Neural cell (in vitro differentiated cells): ENCODE data around the gene CARD6. TPM values are rescaled to one million over a fixed set of nuclear protein-coding genes. Genes with fewer than 3 reads are reported as not detected.
"Not testable (repeated sequence)": the region's sequence is repeated elsewhere in the genome, so short reads cannot be mapped to it uniquely, and the experiment has no call there.

Experiments used
- H2AFZ ChIP-seq: fragments of 200-600, 300-800 bp; sonication (generic), shearing (Covaris generic); 2 replicates; pipeline ENCODE4 v1.6.0; 2014; ENCODE audit warnings: low read depth, mild to moderate bottlenecking, antibody characterized with exemption, low read length, moderate library complexity
- H3F3A ChIP-seq: fragments of 200-600 bp; shearing (Covaris generic); 2 replicates; pipeline ENCODE4 v1.6.1; 2016; ENCODE audit warnings: mild to moderate bottlenecking, moderate library complexity, mixed read lengths, antibody characterized with exemption, low read length; ENCODE audit not compliant: insufficient read depth, poor library complexity, severe bottlenecking
- H3K27ac ChIP-seq: fragments of 200-600, 300-800 bp; sonication (generic), shearing (Covaris generic); 2 replicates; pipeline ENCODE4 v1.5.1; 2014; ENCODE audit warnings: mild to moderate bottlenecking, low read length, moderate library complexity
- H3K27me3 ChIP-seq: fragments of 300-800, 200-600 bp; sonication (generic), shearing (Covaris generic); 2 replicates; pipeline ENCODE4 v1.6.0; 2014; ENCODE audit warnings: mild to moderate bottlenecking, low read depth, low read length, moderate library complexity; ENCODE audit not compliant: insufficient read depth
- H3K36me3 ChIP-seq: fragments of 300-800, 200-600 bp; sonication (generic), shearing (Covaris generic); 2 replicates; pipeline ENCODE4 v1.5.1; 2014; ENCODE audit warnings: mild to moderate bottlenecking, antibody characterized with exemption, low read length, moderate library complexity; ENCODE audit not compliant: insufficient read depth
- H3K4me2 ChIP-seq: fragments of 300-800, 200-600 bp; sonication (generic), shearing (Covaris generic); 2 replicates; pipeline ENCODE4 v1.6.0; 2014; ENCODE audit warnings: mild to moderate bottlenecking, low read length
- H3K4me3 ChIP-seq: fragments of 300-800, 200-600 bp; sonication (generic), shearing (Covaris generic); 2 replicates; pipeline ENCODE4 v1.5.1; 2014; ENCODE audit warnings: mild to moderate bottlenecking, low read length, moderate library complexity
- H3K79me2 ChIP-seq: fragments of 200-600 bp; shearing (Covaris generic); replicated peaks from 2 replicates; pipeline ENCODE4 v1.6.0; 2014; ENCODE audit warnings: mild to moderate bottlenecking, low read length, moderate library complexity; ENCODE audit not compliant: insufficient read depth
- H3K9ac ChIP-seq: fragments of 300-800, 200-600 bp; sonication (generic), shearing (Covaris generic); 2 replicates; pipeline ENCODE4 v1.6.1; 2016; ENCODE audit warnings: mild to moderate bottlenecking, low read length, mixed read lengths
- H3K9me2 ChIP-seq: fragments of 200-600 bp; shearing (Covaris generic); 2 replicates; pipeline ENCODE4 v1.6.1; 2016; ENCODE audit warnings: mild to moderate bottlenecking, low read length, mixed read lengths; ENCODE audit not compliant: insufficient read depth
- H3K9me3 ChIP-seq: fragments of 200-600, 300-800 bp; sonication (generic), shearing (Covaris generic); 2 replicates; pipeline ENCODE4 v1.6.1; 2016; ENCODE audit warnings: mild to moderate bottlenecking, mixed run types, low read length, moderate library complexity, mixed read lengths
- H4K20me1 ChIP-seq: fragments of 200-600 bp; shearing (Covaris generic); 2 replicates; pipeline ENCODE4 v1.6.1; 2016; ENCODE audit warnings: mild to moderate bottlenecking, mixed run types; ENCODE audit not compliant: insufficient read depth
- EP300 ChIP-seq: fragments of 450-650 bp; conservative IDR thresholded peaks from 2 replicates; pipeline ENCODE4 v1.6.1; 2014; ENCODE audit warnings: antibody characterized with exemption, mild to moderate bottlenecking, moderate library complexity; ENCODE audit not compliant: poor library complexity, severe bottlenecking
- EZH2 ChIP-seq: fragments of 200-600, 300-800 bp; shearing (Covaris generic), sonication (generic); IDR thresholded peaks from 2 replicates; pipeline ENCODE4 v1.6.1; 2014; ENCODE audit warnings: antibody characterized with exemption, low read length, borderline replicate concordance, mild to moderate bottlenecking; ENCODE audit not compliant: insufficient read depth, poor library complexity, severe bottlenecking
- MXI1 ChIP-seq: fragments of 450-650 bp; conservative IDR thresholded peaks from 2 replicates; pipeline ENCODE4 v1.6.1; 2014; ENCODE audit warnings: antibody characterized with exemption, mild to moderate bottlenecking; ENCODE audit not compliant: poor library complexity, severe bottlenecking
- POLR2AphosphoS5 ChIP-seq: IDR thresholded peaks from 2 replicates; pipeline ENCODE4 v1.6.1; 2012
- RAD21 ChIP-seq: fragments of 450-650 bp; conservative IDR thresholded peaks from 2 replicates; pipeline ENCODE4 v1.6.1; 2014; ENCODE audit warnings: antibody characterized with exemption, mild to moderate bottlenecking, moderate library complexity
- SMC3 ChIP-seq: fragments of 450-650 bp; conservative IDR thresholded peaks from 2 replicates; pipeline ENCODE4 v1.6.1; 2014; ENCODE audit warnings: antibody characterized with exemption, mild to moderate bottlenecking, moderate library complexity; ENCODE audit not compliant: poor library complexity
- TAF1 ChIP-seq: IDR thresholded peaks from 2 replicates; pipeline ENCODE4 v1.6.1; 2012; ENCODE audit warnings: low read depth
- polyA plus RNA-seq: library from polyadenylated mRNA; depleted of rRNA; stranded (reverse); fragments of >200 nt; gene quantifications from 2 replicates; pipeline ENCODE4 v1.2.3, GENCODE V29; 2014
- TF ChIP-seq, protein P1 (sequence below): IDR thresholded peaks from 2 replicates; pipeline ENCODE4 v1.6.1; 2012; ENCODE audit warnings: borderline replicate concordance
- TF ChIP-seq, protein P2 (sequence below): fragments of 450-650 bp; IDR thresholded peaks from 2 replicates; pipeline ENCODE4 v1.5.1; 2014; ENCODE audit warnings: antibody characterized with exemption, mild to moderate bottlenecking, moderate library complexity; ENCODE audit not compliant: poor library complexity, severe bottlenecking

CARD6 gene
- polyA plus RNA-seq, 1 donor from 2014 or later = 0.06 TPM

DNA sequence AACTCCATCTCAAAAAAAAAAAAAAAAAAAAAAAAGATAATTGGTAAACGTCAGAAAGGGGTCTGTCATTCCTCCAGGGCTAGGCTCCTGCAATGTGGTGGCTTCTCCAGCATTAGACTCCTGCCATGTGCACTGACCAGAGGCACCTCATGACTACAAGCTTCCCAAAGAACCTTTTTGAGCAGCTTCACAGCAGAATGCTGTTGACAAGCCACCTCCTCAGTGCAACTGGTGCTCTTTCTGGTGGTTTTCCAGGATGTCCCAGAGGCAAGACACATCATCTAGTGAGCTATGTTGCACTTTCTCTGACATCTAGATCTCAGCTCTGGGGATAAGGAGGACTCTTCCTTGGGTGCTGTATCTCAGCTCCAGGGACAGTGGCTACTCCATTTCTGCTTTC, 17.7 kb upstream of the CARD6 start:
- Histone ChIP-seq H3K4me2 (no peak overlapping the region), H3K27ac (no peak overlapping the region), H3K9me3 (no peaks in the 10 kb centered on the region), H3K79me2 (no peaks in the 10 kb centered on the region), H3K9ac (no peak overlapping the region), H3F3A (no peaks in the 10 kb centered on the region), H2AFZ (no peak overlapping the region), H3K4me3 (no peak overlapping the region), H4K20me1 (no peaks in the 10 kb centered on the region), H3K9me2 (no peaks in the 10 kb centered on the region), H3K27me3 (no peaks in the 10 kb centered on the region), H3K36me3 (peaks cover 6% of the 10 kb centered on the region)
- TF ChIP-seq POLR2AphosphoS5 = no peak
- no peak for TF ChIP-seq EZH2
- no peak for TF ChIP-seq SMC3
- no peak for TF ChIP-seq TAF1
- TF ChIP-seq, protein P1, sequence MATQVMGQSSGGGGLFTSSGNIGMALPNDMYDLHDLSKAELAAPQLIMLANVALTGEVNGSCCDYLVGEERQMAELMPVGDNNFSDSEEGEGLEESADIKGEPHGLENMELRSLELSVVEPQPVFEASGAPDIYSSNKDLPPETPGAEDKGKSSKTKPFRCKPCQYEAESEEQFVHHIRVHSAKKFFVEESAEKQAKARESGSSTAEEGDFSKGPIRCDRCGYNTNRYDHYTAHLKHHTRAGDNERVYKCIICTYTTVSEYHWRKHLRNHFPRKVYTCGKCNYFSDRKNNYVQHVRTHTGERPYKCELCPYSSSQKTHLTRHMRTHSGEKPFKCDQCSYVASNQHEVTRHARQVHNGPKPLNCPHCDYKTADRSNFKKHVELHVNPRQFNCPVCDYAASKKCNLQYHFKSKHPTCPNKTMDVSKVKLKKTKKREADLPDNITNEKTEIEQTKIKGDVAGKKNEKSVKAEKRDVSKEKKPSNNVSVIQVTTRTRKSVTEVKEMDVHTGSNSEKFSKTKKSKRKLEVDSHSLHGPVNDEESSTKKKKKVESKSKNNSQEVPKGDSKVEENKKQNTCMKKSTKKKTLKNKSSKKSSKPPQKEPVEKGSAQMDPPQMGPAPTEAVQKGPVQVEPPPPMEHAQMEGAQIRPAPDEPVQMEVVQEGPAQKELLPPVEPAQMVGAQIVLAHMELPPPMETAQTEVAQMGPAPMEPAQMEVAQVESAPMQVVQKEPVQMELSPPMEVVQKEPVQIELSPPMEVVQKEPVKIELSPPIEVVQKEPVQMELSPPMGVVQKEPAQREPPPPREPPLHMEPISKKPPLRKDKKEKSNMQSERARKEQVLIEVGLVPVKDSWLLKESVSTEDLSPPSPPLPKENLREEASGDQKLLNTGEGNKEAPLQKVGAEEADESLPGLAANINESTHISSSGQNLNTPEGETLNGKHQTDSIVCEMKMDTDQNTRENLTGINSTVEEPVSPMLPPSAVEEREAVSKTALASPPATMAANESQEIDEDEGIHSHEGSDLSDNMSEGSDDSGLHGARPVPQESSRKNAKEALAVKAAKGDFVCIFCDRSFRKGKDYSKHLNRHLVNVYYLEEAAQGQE = no peak
- no peak for TF ChIP-seq EP300
- TF ChIP-seq, protein P2, sequence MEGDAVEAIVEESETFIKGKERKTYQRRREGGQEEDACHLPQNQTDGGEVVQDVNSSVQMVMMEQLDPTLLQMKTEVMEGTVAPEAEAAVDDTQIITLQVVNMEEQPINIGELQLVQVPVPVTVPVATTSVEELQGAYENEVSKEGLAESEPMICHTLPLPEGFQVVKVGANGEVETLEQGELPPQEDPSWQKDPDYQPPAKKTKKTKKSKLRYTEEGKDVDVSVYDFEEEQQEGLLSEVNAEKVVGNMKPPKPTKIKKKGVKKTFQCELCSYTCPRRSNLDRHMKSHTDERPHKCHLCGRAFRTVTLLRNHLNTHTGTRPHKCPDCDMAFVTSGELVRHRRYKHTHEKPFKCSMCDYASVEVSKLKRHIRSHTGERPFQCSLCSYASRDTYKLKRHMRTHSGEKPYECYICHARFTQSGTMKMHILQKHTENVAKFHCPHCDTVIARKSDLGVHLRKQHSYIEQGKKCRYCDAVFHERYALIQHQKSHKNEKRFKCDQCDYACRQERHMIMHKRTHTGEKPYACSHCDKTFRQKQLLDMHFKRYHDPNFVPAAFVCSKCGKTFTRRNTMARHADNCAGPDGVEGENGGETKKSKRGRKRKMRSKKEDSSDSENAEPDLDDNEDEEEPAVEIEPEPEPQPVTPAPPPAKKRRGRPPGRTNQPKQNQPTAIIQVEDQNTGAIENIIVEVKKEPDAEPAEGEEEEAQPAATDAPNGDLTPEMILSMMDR = no peak
- TF ChIP-seq RAD21 = no peak
- TF ChIP-seq MXI1 = no peak

DNA sequence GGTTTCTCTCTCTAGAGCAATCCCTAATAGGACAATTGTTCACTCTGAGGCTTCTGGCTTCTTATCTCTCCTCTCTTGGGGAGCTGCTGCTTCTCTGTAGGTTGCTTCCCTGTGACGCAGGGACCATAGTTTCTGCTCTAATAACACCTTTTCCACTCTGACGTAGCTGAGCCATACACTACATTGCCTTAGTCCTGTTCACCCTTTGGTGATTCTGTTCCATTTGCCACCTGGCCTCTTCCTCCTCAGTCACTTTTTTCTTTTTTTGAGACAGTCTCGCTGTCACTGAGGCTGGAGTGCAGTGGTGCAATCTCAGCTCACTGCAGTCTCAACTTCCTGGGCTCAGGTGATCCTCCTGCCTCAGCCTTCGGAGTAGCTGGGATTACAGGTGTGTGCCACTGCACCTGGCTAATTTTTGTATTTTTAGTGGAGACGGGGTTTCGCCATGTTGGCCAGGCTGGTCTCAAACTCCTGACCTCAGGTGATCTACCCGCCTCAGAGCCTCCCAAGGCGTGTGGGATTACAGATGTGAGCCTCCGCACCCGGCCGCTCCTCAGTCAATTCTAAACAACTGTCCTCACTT, 15.6 kb upstream of the CARD6 start:
- not testable (repeated sequence) for H3K4me2 ChIP-seq, H3K9ac ChIP-seq, H3K9me3 ChIP-seq, H4K20me1 ChIP-seq, H3K27ac ChIP-seq, H3K79me2 ChIP-seq, H2AFZ ChIP-seq, H3K27me3 ChIP-seq, H3K4me3 ChIP-seq, H3K9me2 ChIP-seq, H3F3A ChIP-seq, H3K36me3 ChIP-seq
